ENCODE results near the gene HIBADH. TPM values are rescaled to one million over a fixed set of nuclear protein-coding genes. Genes with fewer than 3 reads are reported as not detected.

HIBADH gene
- total and polyA plus RNA-seq, 9 of the 15 experiments (the other 6 are each of a cell fraction or from before 2014, with no cell fraction given), result 10.7 to 67.8 (median 36.9) TPM

GRCh38 chr7:27546610-27547009 is 116.1 kb downstream of the HIBADH start (continued):
- TF ChIP-seq MAZ (CRISPR knock-in tag; conservative IDR thresholded peaks at IDR 0.05 in 1 of 2, IDR thresholded peaks at IDR 0.05 in 1 of 2), result no peak
- no peak for TF ChIP-seq MYBL2 (IDR thresholded peaks at IDR 0.05; ENCODE audit: low read depth)
- no peak for TF ChIP-seq MYBL2 (CRISPR knock-in tag; IDR thresholded peaks at IDR 0.05; ENCODE audit: borderline replicate concordance)
- no peak for TF ChIP-seq ZNF316 (IDR thresholded peaks at IDR 0.05)
- no peak for TF ChIP-seq DACH1 (IDR thresholded peaks at IDR 0.05; ENCODE audit: partially characterized antibody)
- TF ChIP-seq, protein P1, sequence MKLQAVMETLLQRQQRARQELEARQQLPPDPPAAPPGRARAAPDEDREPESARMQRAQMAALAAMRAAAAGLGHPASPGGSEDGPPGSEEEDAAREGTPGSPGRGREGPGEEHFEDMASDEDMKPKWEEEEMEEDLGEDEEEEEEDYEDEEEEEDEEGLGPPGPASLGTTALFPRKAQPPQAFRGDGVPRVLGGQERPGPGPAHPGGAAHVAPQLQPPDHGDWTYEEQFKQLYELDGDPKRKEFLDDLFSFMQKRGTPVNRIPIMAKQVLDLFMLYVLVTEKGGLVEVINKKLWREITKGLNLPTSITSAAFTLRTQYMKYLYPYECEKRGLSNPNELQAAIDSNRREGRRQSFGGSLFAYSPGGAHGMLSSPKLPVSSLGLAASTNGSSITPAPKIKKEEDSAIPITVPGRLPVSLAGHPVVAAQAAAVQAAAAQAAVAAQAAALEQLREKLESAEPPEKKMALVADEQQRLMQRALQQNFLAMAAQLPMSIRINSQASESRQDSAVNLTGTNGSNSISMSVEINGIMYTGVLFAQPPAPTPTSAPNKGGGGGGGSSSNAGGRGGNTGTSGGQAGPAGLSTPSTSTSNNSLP (IDR thresholded peaks at IDR 0.05; ENCODE audit: borderline replicate concordance, low read depth, low read length), result no peak
- no peak for TF ChIP-seq ZKSCAN1 (IDR thresholded peaks at IDR 0.05; ENCODE audit: low read depth, low read length)
- TF ChIP-seq ELF4 (CRISPR knock-in tag; IDR thresholded peaks at IDR 0.05), result no peak
- TF ChIP-seq ZNF830 (CRISPR knock-in tag; IDR thresholded peaks at IDR 0.05), result no peak

- ATAC-seq, result no peak
- no peak for FAIRE-seq
- no peak for TF ChIP-seq ZNF384 (IDR thresholded peaks at IDR 0.05; ENCODE audit: low read depth, low read length)
- TF ChIP-seq ZNF316 (IDR thresholded peaks at IDR 0.05), result no peak
- TF ChIP-seq IRF9 (tag; IDR thresholded peaks at IDR 0.05), result no peak
- TF ChIP-seq, protein P2, sequence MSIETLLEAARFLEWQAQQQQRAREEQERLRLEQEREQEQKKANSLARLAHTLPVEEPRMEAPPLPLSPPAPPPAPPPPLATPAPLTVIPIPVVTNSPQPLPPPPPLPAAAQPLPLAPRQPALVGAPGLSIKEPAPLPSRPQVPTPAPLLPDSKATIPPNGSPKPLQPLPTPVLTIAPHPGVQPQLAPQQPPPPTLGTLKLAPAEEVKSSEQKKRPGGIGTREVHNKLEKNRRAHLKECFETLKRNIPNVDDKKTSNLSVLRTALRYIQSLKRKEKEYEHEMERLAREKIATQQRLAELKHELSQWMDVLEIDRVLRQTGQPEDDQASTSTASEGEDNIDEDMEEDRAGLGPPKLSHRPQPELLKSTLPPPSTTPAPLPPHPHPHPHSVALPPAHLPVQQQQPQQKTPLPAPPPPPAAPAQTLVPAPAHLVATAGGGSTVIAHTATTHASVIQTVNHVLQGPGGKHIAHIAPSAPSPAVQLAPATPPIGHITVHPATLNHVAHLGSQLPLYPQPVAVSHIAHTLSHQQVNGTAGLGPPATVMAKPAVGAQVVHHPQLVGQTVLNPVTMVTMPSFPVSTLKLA (conservative IDR thresholded peaks at IDR 0.05), result no peak
- TF ChIP-seq, protein P3, sequence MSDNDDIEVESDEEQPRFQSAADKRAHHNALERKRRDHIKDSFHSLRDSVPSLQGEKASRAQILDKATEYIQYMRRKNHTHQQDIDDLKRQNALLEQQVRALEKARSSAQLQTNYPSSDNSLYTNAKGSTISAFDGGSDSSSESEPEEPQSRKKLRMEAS (CRISPR knock-in tag; IDR thresholded peaks at IDR 0.05), result no peak
- TF ChIP-seq SOX6 (IDR thresholded peaks at IDR 0.05), result no peak
- TF ChIP-seq LEF1 (IDR thresholded peaks at IDR 0.05), result no peak
These were observed 126.9 kb downstream of the HIBADH start for GRCh38 chr7:27535795-27536194.

More at GRCh38 chr7:27535795-27536194, 126.9 kb downstream of the HIBADH start:
- Histone ChIP-seq H3K9ac (ENCODE audit: insufficient read depth in 1 of 2, low read depth in 2 of 2, low read length in 2 of 2) (no peak overlapping the region), H3K9me3 (replicated peaks; ENCODE audit: control insufficient read depth, insufficient read depth, low read depth, low read length) (no peaks in the 10 kb centered on the region), H3K9me1 (ENCODE audit: control insufficient read depth, insufficient read depth, low read length) (no peaks in the 10 kb centered on the region), H3K36me3 (ENCODE audit: control insufficient read depth, insufficient read depth, low read length) (peaks cover 18% of the 10 kb centered on the region; the same call in 2 of the 3 replicates), H2AFZ (ENCODE audit: low read depth, low read length) (no peak overlapping the region), H3K79me2 (ENCODE audit: control insufficient read depth, insufficient read depth, low read length) (no peaks in the 10 kb centered on the region), H3K4me1 (replicated peaks in 1 of 2; ENCODE audit: control insufficient read depth in 2 of 2, insufficient read depth in 2 of 2, low read length in 2 of 2) (no peaks in the 10 kb centered on the region), H3K4me3 (no peak overlapping the region), H4K20me1 (replicated peaks; ENCODE audit: control insufficient read depth, insufficient read depth, low read length) (no peaks in the 10 kb centered on the region), H3K27me3 (ENCODE audit: control insufficient read depth in 2 of 2, insufficient read depth in 2 of 2, low read length in 2 of 2) (no peaks in the 10 kb centered on the region), H3K27ac (ENCODE audit: extremely low read depth, low read depth, low read length) (no peak overlapping the region), H3K4me2 (ENCODE audit: insufficient read depth, low read length) (no peak overlapping the region)
- DNase-seq (ENCODE audit: extremely low read depth in 1 of 4, low spot score in 3 of 4), result no peak
- ChIA-PET POLR2A (interaction anchor here (1.0 kb wide), 1 partner anchor 16 kb away, joined by 4 read pairs; no protein-coding TSS in a partner anchor), CTCF (ENCODE audit: low intra/inter-chr PET ratio) (no interaction called here)
- in situ Hi-C loops (cut with MboI), result no loop called here
- WGBS (ENCODE audit: insufficient coverage, low coverage, missing lambda C conversion rate), result 75% methylated on average over 4 of the region's 4 CpGs
- BruUV-seq (replicated peaks), result no TSS peak
- intact Hi-C loops (cut with micrococcal nuclease), result loop anchor here (10.0 kb wide), 1 partner anchor 59 kb away; no protein-coding TSS in a partner anchor
